ENCODE measurements around the gene PPP1R15A.

The PPP1R15A gene

GRCh38 chr19:48890551-48890950 lies 18.3 kb downstream of the PPP1R15A start:
- Histone ChIP-seq H3K4me2 (ENCODE audit: low read length) (no peak overlapping the region), H3K9me2 (ENCODE audit: low read depth, low read length) (no peaks in the 10 kb centered on the region), H3F3A (ENCODE audit: insufficient read depth, low read length) (no peaks in the 10 kb centered on the region), H2AFZ (ENCODE audit: low read length) (no peak overlapping the region), H3K27me3 (ENCODE audit: insufficient read depth, low read length) (0 out of 2 replicates have a peak, but pooled peaks cover 3% of the 10 kb centered on the region), H3K79me2 (ENCODE audit: insufficient read depth, low read length) (no peaks in the 10 kb centered on the region), H3K4me3 (ENCODE audit: low read depth, low read length, poor library complexity, severe bottlenecking) (no peak overlapping the region), H3K27ac (ENCODE audit: low read depth, low read length, poor library complexity, severe bottlenecking) (no peak overlapping the region), H3K4me1 (ENCODE audit: insufficient read depth, low read length, severe bottlenecking) (peaks cover 8% of the 10 kb centered on the region), H3K9ac (ENCODE audit: low read length) (no peak overlapping the region), H3K9me3 (ENCODE audit: low read length) (no peaks in the 10 kb centered on the region), H4K20me1 (ENCODE audit: insufficient read depth, low read length) (no peaks in the 10 kb centered on the region), H3K36me3 (ENCODE audit: insufficient read depth, low read length) (no peaks in the 10 kb centered on the region)
- TF ChIP-seq EZH2 (IDR thresholded peaks at IDR 0.05; ENCODE audit: borderline replicate concordance, low read length): no peak
- TF ChIP-seq, protein P1, sequence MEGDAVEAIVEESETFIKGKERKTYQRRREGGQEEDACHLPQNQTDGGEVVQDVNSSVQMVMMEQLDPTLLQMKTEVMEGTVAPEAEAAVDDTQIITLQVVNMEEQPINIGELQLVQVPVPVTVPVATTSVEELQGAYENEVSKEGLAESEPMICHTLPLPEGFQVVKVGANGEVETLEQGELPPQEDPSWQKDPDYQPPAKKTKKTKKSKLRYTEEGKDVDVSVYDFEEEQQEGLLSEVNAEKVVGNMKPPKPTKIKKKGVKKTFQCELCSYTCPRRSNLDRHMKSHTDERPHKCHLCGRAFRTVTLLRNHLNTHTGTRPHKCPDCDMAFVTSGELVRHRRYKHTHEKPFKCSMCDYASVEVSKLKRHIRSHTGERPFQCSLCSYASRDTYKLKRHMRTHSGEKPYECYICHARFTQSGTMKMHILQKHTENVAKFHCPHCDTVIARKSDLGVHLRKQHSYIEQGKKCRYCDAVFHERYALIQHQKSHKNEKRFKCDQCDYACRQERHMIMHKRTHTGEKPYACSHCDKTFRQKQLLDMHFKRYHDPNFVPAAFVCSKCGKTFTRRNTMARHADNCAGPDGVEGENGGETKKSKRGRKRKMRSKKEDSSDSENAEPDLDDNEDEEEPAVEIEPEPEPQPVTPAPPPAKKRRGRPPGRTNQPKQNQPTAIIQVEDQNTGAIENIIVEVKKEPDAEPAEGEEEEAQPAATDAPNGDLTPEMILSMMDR (IDR thresholded peaks at IDR 0.05; ENCODE audit: low read length): no peak

GRCh38 chr19:48895226-48895625 lies 23.0 kb downstream of the PPP1R15A start:
- Histone ChIP-seq H3F3A (ENCODE audit: insufficient read depth, low read length) (no peaks in the 10 kb centered on the region), H3K79me2 (ENCODE audit: insufficient read depth, low read length) (no peaks in the 10 kb centered on the region), H3K4me2 (ENCODE audit: low read length) (no peak overlapping the region), H4K20me1 (ENCODE audit: insufficient read depth, low read length) (no peaks in the 10 kb centered on the region), H3K9me3 (ENCODE audit: low read length) (no peaks in the 10 kb centered on the region), H3K4me3 (ENCODE audit: low read depth, low read length, poor library complexity, severe bottlenecking) (no peak overlapping the region), H2AFZ (ENCODE audit: low read length) (no peak overlapping the region), H3K36me3 (ENCODE audit: insufficient read depth, low read length) (no peaks in the 10 kb centered on the region), H3K9ac (ENCODE audit: low read length) (no peak overlapping the region), H3K4me1 (ENCODE audit: insufficient read depth, low read length, severe bottlenecking) (no peaks in the 10 kb centered on the region), H3K27me3 (ENCODE audit: insufficient read depth, low read length) (0 out of 2 replicates have a peak, but pooled peaks cover 3% of the 10 kb centered on the region), H3K27ac (ENCODE audit: low read depth, low read length, poor library complexity, severe bottlenecking) (no peak overlapping the region), H3K9me2 (ENCODE audit: low read depth, low read length) (no peaks in the 10 kb centered on the region)
- no peak for TF ChIP-seq EZH2 (IDR thresholded peaks at IDR 0.05; ENCODE audit: borderline replicate concordance, low read length)
- TF ChIP-seq, protein P1 (IDR thresholded peaks at IDR 0.05; ENCODE audit: low read length): no peak

- H3K9me2 ChIP-seq (ENCODE audit: low read depth, low read length): no peaks in the 10 kb centered on the region
- H3K4me1 ChIP-seq (ENCODE audit: insufficient read depth, low read length, severe bottlenecking): peaks cover 5% of the 10 kb centered on the region
- no peak overlapping the region for H3K4me2 ChIP-seq (ENCODE audit: low read length)
- H3K9me3 ChIP-seq (ENCODE audit: low read length): no peaks in the 10 kb centered on the region
- H3K79me2 ChIP-seq (ENCODE audit: insufficient read depth, low read length): no peaks in the 10 kb centered on the region
- no peaks in the 10 kb centered on the region for H4K20me1 ChIP-seq (ENCODE audit: insufficient read depth, low read length)
- no peak overlapping the region for H2AFZ ChIP-seq (ENCODE audit: low read length)
- no peak overlapping the region for H3K9ac ChIP-seq (ENCODE audit: low read length)
- H3K27ac ChIP-seq (ENCODE audit: low read depth, low read length, poor library complexity, severe bottlenecking): no peak overlapping the region
- TF ChIP-seq, protein P1 (IDR thresholded peaks at IDR 0.05; ENCODE audit: low read length): no peak
- no peak for TF ChIP-seq EZH2 (IDR thresholded peaks at IDR 0.05; ENCODE audit: borderline replicate concordance, low read length)
- H3F3A ChIP-seq (ENCODE audit: insufficient read depth, low read length): no peaks in the 10 kb centered on the region
- no peak overlapping the region for H3K4me3 ChIP-seq (ENCODE audit: low read depth, low read length, poor library complexity, severe bottlenecking)
- no peaks in the 10 kb centered on the region for H3K36me3 ChIP-seq (ENCODE audit: insufficient read depth, low read length)
- no peaks in the 10 kb centered on the region for H3K27me3 ChIP-seq (ENCODE audit: insufficient read depth, low read length)
These were observed 24.0 kb downstream of the PPP1R15A start for GRCh38 chr19:48896191-48896720.
